Gastroesophageal sphincter (tissue), 4 donors: ENCODE measurements around the gene FLCN. TPM values are rescaled to one million over a fixed set of nuclear protein-coding genes. Genes with fewer than 3 reads are reported as not detected.
"Not testable (repeated sequence)": the region's sequence is repeated elsewhere in the genome, so short reads cannot be mapped to it uniquely, and the experiment has no call there.

Source experiments
- ATAC-seq: fragments of 150-250 bp; one replicate; pipeline ENCODE4 v1.9.1; 2016; ENCODE audit warnings: mild to moderate bottlenecking, moderate library complexity
- H3K27ac ChIP-seq, 4 donors: fragments of 200-600 bp; sonication (generic) in 3 of 4; 1 replicate in 3 of 4; 2 replicates in 1 of 4; pipeline ENCODE4 v1.5.1; 2016 to 2019
- H3K27me3 ChIP-seq: fragments of 200-600 bp; sonication (generic); one replicate; pipeline ENCODE4 v1.5.1; 2019
- H3K36me3 ChIP-seq, 2 donors: fragments of 200-600 bp; sonication (generic); one replicate each; pipeline ENCODE4 v1.5.1; 2019; ENCODE audit warnings: control low read depth in 1 of 2
- H3K4me1 ChIP-seq, 3 donors: fragments of 200-600 bp; sonication (generic); 1 replicate in 2 of 3; 2 replicates in 1 of 3; pipeline ENCODE4 v1.5.1; 2016 to 2019; ENCODE audit warnings: control low read depth in 2 of 3
- H3K4me3 ChIP-seq, 2 donors: fragments of 200-600 bp; sonication (generic); one replicate each; pipeline ENCODE4 v1.5.1; 2019; ENCODE audit warnings: mild to moderate bottlenecking in 1 of 2, moderate library complexity in 1 of 2
- H3K9me3 ChIP-seq, 3 donors: fragments of 200-600 bp; sonication (generic); one replicate each; pipeline ENCODE4 v1.5.1; 2017 to 2019; ENCODE audit warnings: control low read depth in 2 of 3
- EP300 ChIP-seq: sonication (generic); formaldehyde crosslinking; IDR thresholded peaks from one replicate; pipeline ENCODE4 v1.6.1; 2017; ENCODE audit warnings: antibody characterized with exemption, mild to moderate bottlenecking
- POLR2A ChIP-seq, 2 donors: fragments of 450-650 bp; IDR thresholded peaks; one replicate each; pipeline ENCODE4 v1.6.1; 2017; ENCODE audit warnings: antibody characterized with exemption in 2 of 2, mild to moderate bottlenecking in 2 of 2, moderate library complexity in 1 of 2
- POLR2AphosphoS5 ChIP-seq: sonication (generic); formaldehyde crosslinking; IDR thresholded peaks from one replicate; pipeline ENCODE4 v1.6.1; 2017; ENCODE audit warnings: antibody characterized with exemption
- WGBS, 2 donors: methylation state at CpG; one replicate each; pipeline ENCODE4 v1.1.5; 2018; ENCODE audit warnings: low coverage in 1 of 2; 5-methylcytosine and 5-hydroxymethylcytosine counted together
- total RNA-seq, 4 donors: library from RNA; depleted of rRNA; stranded (reverse); fragments of >200 nt; gene quantifications; one replicate each; pipeline ENCODE4 v1.1.0, GENCODE V29; 2016
- TF ChIP-seq, protein P1 (sequence below), 4 experiments: fragments of 200-600 bp in 2 of 4; fragments of 450-650 bp in 2 of 4; sonication (generic) in 1 of 4; IDR thresholded peaks; one replicate each; pipeline ENCODE4 v1.5.1; 2017 to 2019; ENCODE audit warnings: antibody characterized with exemption in 4 of 4, mild to moderate bottlenecking in 2 of 4, moderate library complexity in 2 of 4

Gene FLCN
- total RNA-seq, 4 donors from 2014 or later = 24.8 to 91.5 (median 46.6) TPM

DNA sequence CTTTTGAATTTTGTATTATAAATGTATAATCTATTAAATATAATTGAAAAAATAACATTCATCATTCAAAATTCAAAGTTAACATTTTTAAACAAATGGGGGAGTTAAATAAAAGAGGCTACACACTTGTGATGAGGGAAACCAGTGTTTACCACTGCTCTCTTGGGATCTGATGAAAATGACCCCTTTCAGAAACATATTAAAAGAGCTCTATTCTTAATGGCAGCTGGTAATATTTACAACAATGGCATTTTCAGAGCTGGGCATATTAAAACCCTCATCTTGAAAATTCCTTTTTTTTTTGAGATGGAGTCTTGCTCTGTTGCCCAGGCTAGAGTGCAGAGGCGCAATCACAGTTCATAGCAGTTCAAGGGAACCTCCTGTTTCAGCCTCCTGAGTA is 19.3 kb upstream of the FLCN start:
- H3K27ac ChIP-seq = no peak overlapping the region
- no peak overlapping the region for H3K4me3 ChIP-seq
- H3K4me1 ChIP-seq = no peaks in the 10 kb centered on the region
- no peaks in the 10 kb centered on the region for H3K27me3 ChIP-seq
- 83 to 88% methylated on average over 1 of the region's 1 CpG for WGBS, 2 donors
- ATAC-seq = no peak
- TF ChIP-seq EP300 = no peak
- no peak for TF ChIP-seq POLR2A (IDR thresholded peaks at IDR 0.05)
- no peak for TF ChIP-seq POLR2AphosphoS5
- TF ChIP-seq, protein P1, sequence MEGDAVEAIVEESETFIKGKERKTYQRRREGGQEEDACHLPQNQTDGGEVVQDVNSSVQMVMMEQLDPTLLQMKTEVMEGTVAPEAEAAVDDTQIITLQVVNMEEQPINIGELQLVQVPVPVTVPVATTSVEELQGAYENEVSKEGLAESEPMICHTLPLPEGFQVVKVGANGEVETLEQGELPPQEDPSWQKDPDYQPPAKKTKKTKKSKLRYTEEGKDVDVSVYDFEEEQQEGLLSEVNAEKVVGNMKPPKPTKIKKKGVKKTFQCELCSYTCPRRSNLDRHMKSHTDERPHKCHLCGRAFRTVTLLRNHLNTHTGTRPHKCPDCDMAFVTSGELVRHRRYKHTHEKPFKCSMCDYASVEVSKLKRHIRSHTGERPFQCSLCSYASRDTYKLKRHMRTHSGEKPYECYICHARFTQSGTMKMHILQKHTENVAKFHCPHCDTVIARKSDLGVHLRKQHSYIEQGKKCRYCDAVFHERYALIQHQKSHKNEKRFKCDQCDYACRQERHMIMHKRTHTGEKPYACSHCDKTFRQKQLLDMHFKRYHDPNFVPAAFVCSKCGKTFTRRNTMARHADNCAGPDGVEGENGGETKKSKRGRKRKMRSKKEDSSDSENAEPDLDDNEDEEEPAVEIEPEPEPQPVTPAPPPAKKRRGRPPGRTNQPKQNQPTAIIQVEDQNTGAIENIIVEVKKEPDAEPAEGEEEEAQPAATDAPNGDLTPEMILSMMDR (IDR thresholded peaks at IDR 0.05) = no peak
- H3K36me3 ChIP-seq = peaks cover 0 to 100% of the 10 kb centered on the region in 2 donors
- H3K9me3 ChIP-seq = no peaks in the 10 kb centered on the region

DNA sequence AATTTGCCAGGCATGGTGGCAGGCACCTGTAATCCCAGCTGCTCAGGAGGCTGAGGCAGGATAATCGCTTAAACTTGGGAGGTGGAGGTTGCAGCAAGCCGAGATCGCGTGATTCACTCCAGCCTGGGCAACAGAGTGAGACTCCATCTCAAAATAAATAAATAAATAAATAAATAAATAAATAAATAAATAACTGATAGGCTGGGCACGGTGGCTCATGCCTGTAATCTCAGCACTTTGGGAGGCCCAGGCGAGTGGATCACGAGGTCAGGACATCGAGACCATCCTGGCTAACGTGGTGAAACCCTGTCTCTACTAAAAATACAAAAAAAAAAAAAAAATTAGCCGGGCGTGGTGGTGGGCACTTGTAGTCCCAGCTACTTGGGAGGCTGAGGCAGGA is 18.7 kb upstream of the FLCN start:
- not testable (repeated sequence) for H3K27me3 ChIP-seq, ATAC-seq, H3K27ac ChIP-seq, H3K4me1 ChIP-seq, H3K4me3 ChIP-seq, H3K9me3 ChIP-seq
- 81 to 83% methylated on average over 2 to 11 of the region's 11 CpGs for WGBS, 2 donors
- H3K36me3 ChIP-seq = peaks cover 0 to 100% of the 10 kb centered on the region in 2 donors

- ATAC-seq = no peak
- H3K36me3 ChIP-seq = peaks cover 0 to 100% of the 10 kb centered on the region in 2 donors
- H3K27ac ChIP-seq = no peak overlapping the region
- H3K9me3 ChIP-seq = no peaks in the 10 kb centered on the region
- H3K4me3 ChIP-seq = no peak overlapping the region
- no peaks in the 10 kb centered on the region for H3K27me3 ChIP-seq
- WGBS, 2 donors = 57 to 91% methylated on average over 2 to 3 of the region's 3 CpGs
- H3K4me1 ChIP-seq = no peaks in the 10 kb centered on the region
- TF ChIP-seq POLR2A (IDR thresholded peaks at IDR 0.05) = no peak
- TF ChIP-seq, protein P1 (IDR thresholded peaks at IDR 0.05) = no peak
- TF ChIP-seq POLR2AphosphoS5 = no peak
- TF ChIP-seq EP300 = no peak
Measured at GRCh38 chr17:17254036-17254435, 17.1 kb upstream of the FLCN start.

GRCh38 chr17:17253406-17253805 is 16.4 kb upstream of the FLCN start:
- TF ChIP-seq, protein P1 (IDR thresholded peaks at IDR 0.05) = no peak
- TF ChIP-seq POLR2AphosphoS5 (no peak), EP300 (no peak), POLR2A (IDR thresholded peaks at IDR 0.05) (no peak)
- no peaks in the 10 kb centered on the region for H3K4me1 ChIP-seq
- H3K27ac ChIP-seq = no peak overlapping the region
- H3K9me3 ChIP-seq = no peaks in the 10 kb centered on the region
- ATAC-seq = no peak
- no peaks in the 10 kb centered on the region for H3K27me3 ChIP-seq
- no peak overlapping the region for H3K4me3 ChIP-seq
- 95 to 96% methylated on average over 3 of the region's 3 CpGs for WGBS, 2 donors
- H3K36me3 ChIP-seq = peaks cover 0 to 100% of the 10 kb centered on the region in 2 donors

DNA sequence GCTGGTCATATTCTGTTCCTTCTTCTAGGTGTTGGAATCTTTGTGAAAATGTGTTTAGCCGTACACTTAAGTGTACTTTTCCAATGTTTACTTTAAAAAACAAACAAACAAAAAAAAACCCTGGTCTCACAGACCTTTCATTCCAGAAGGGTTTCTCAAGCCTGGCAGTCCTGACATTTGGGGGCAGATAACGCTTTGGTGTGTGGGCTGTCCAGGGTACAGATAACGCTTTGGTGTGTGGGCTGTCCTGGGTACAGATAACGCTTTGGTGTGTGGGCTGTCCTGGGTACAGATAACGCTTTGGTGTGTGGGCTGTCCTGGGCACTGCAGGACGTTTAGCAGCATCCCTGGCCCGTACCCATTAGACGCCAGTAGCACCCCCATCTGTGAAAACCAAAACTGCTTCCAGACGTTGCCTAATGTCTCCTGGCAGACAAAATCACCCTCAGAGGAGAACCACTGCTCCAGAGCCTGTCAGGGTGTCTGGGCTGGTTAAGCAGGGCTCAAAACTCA is 15.2 kb upstream of the FLCN start:
- Histone ChIP-seq H3K4me3 (no peak overlapping the region), H3K27me3 (no peaks in the 10 kb centered on the region), H3K36me3 (peaks cover 0 to 100% of the 10 kb centered on the region in 2 donors), H3K9me3 (no peaks in the 10 kb centered on the region), H3K27ac (no peak overlapping the region), H3K4me1 (no peaks in the 10 kb centered on the region)
- 72 to 91% methylated on average over 5 of the region's 9 CpGs for WGBS, 2 donors
- no peak for ATAC-seq
- no peak for TF ChIP-seq POLR2A (IDR thresholded peaks at IDR 0.05)
- TF ChIP-seq POLR2AphosphoS5 = no peak
- TF ChIP-seq EP300 = no peak
- TF ChIP-seq, protein P1 (IDR thresholded peaks at IDR 0.05) = no peak
